BE2C (cell line): ENCODE measurements around the gene ADTRP.

Experiments
- DNase-seq: peaks from one replicate; pipeline ENCODE4 v3.0.0-alpha.2; 2020
- H3K27me3 ChIP-seq: fragments of 250-450 bp; sonication (Bioruptor Pico); 2 replicates; pipeline ENCODE4 v1.5.1; 2020; ENCODE audit warnings: mild to moderate bottlenecking
- H3K36me3 ChIP-seq: fragments of 250-450 bp; sonication (Bioruptor Pico); 2 replicates; pipeline ENCODE4 v1.5.1; 2020; ENCODE audit warnings: mild to moderate bottlenecking
- H3K4me1 ChIP-seq: fragments of 250-450 bp; sonication (Bioruptor Pico); 2 replicates; pipeline ENCODE4 v1.5.1; 2020
- H3K4me3 ChIP-seq: 2 replicates; pipeline ENCODE4 v1.5.1; 2011; ENCODE audit warnings: low read depth, low read length
- H3K9me3 ChIP-seq: fragments of 250-450 bp; sonication (Bioruptor Pico); 2 replicates; pipeline ENCODE4 v1.5.1; 2020
- CTCF ChIP-seq: IDR thresholded peaks from 2 replicates; pipeline ENCODE4 v1.5.1; 2012; ENCODE audit warnings: mild to moderate bottlenecking, low read depth, low read length

ADTRP gene

GRCh38 chr6:11819486-11819885 is 40.9 kb upstream of the ADTRP start:
- Histone ChIP-seq H3K27me3 (no peaks in the 10 kb centered on the region), H3K4me1 (no peaks in the 10 kb centered on the region), H3K36me3 (no peaks in the 10 kb centered on the region), H3K9me3 (no peaks in the 10 kb centered on the region), H3K4me3 (no peak overlapping the region)
- DNase-seq = no peak
- no peak for TF ChIP-seq CTCF

- no peaks in the 10 kb centered on the region for H3K36me3 ChIP-seq
- H3K4me1 ChIP-seq = no peaks in the 10 kb centered on the region
- H3K9me3 ChIP-seq = no peaks in the 10 kb centered on the region
- no peak for TF ChIP-seq CTCF
- H3K27me3 ChIP-seq = no peaks in the 10 kb centered on the region
- H3K4me3 ChIP-seq = no peak overlapping the region
- DNase-seq = no peak
These were observed 36.6 kb upstream of the ADTRP start for GRCh38 chr6:11815231-11815630.

- Histone ChIP-seq H3K36me3 (no peaks in the 10 kb centered on the region), H3K9me3 (no peaks in the 10 kb centered on the region), H3K4me3 (no peak overlapping the region), H3K27me3 (no peaks in the 10 kb centered on the region), H3K4me1 (no peaks in the 10 kb centered on the region)
- no peak for TF ChIP-seq CTCF
- no peak for DNase-seq
These were observed 36.2 kb upstream of the ADTRP start for GRCh38 chr6:11814819-11815218.

GRCh38 chr6:11814106-11814505 is 35.5 kb upstream of the ADTRP start:
- no peaks in the 10 kb centered on the region for H3K36me3 ChIP-seq
- no peaks in the 10 kb centered on the region for H3K27me3 ChIP-seq
- no peaks in the 10 kb centered on the region for H3K9me3 ChIP-seq
- DNase-seq = no peak
- H3K4me1 ChIP-seq = no peaks in the 10 kb centered on the region
- no peak overlapping the region for H3K4me3 ChIP-seq
- TF ChIP-seq CTCF = no peak

- Histone ChIP-seq H3K9me3 (no peaks in the 10 kb centered on the region), H3K4me3 (no peak overlapping the region), H3K27me3 (no peaks in the 10 kb centered on the region), H3K4me1 (no peaks in the 10 kb centered on the region), H3K36me3 (no peaks in the 10 kb centered on the region)
- TF ChIP-seq CTCF = no peak
- no peak for DNase-seq
These were observed 35.0 kb upstream of the ADTRP start for GRCh38 chr6:11813606-11814005.

GRCh38 chr6:11812951-11813350 is 34.3 kb upstream of the ADTRP start:
- Histone ChIP-seq H3K4me3 (no peak overlapping the region), H3K9me3 (no peaks in the 10 kb centered on the region), H3K36me3 (no peaks in the 10 kb centered on the region), H3K4me1 (no peaks in the 10 kb centered on the region), H3K27me3 (no peaks in the 10 kb centered on the region)
- DNase-seq = no peak
- no peak for TF ChIP-seq CTCF
